GM18511 (cell line): ENCODE results near the gene RFX5.
"Not testable (repeated sequence)": the region's sequence is repeated elsewhere in the genome, so short reads cannot be mapped to it uniquely, and the experiment has no call there.

Source experiments
- ATAC-seq: cut with Tn5 transposase; IDR thresholded peaks from one replicate; pipeline ENCODE4 v1.9.1; 2021; ENCODE audit warnings: mild to moderate bottlenecking, moderate library complexity; ENCODE audit not compliant: unreplicated experiment

The RFX5 gene

GRCh38 chr1:151346769-151347522 lies at the start of gene RFX5:
Gene RFX5 (minus strand): TSS chr1:151347252. CDS start chr1:151346320, 932 bp downstream.
- ATAC-seq = peak; percentile 95

GRCh38 chr1:151396265-151396664 lies 49.2 kb upstream of the RFX5 start:
- ATAC-seq = not testable (repeated sequence)

DNA sequence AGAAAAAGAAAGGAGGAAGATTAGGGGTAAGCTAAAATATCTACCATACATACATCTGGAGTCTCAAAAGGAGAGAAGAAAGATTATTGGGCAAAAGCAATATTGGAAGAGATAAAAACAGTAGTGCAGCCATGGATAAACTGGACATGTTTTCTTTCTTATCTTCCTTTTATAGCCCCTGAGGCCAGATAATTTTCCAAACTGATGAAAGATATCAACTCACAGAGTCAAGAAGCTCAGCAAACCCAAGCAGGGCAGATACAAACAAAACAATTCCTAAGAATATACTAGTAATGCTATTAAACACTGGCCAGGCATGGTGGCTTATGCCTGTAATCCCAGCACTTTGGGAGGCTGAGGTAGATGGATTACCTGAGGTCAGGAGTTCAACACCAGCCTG lies 46.5 kb upstream of the RFX5 start:
- no peak for ATAC-seq

GRCh38 chr1:151391079-151391563 lies 44.1 kb upstream of the RFX5 start:
- no peak for ATAC-seq

DNA sequence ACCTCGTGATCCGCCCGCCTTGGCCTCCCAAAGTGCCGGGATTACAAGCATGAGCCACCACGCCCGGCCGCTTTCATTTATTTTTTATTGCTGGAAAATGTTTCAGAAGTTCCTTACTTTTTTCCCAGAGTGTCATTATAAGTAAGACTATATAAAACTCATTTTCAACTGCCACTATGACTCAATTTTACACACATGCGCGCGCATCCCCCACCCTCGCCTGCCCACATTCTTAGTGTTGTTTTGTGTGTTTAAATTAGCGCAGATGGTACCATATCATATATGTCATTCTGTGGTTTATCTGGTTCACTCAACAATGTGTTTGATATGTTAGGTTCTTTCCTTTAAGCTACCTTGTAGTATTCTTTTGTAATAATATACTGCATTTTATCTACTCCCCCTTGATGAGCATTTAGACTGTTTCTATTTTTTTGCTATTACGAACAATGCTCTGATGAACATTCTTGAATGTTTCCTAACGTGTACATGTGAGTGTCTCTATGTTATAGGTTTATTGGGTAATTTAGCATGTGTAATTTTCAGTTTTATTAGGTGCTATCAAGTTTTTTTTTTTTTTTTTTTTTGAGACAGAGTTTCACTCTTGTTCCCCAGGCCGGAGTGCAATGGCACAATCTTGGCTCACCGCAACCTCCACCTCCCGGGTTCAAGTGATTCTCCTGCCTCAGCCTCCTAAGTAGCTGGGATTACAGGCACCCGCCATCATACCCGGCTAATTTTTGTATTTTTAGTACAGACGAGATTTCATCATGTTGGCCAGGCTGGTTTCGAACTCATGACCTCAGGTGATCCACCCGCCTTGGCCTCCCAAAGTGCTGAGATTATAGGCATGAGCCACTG lies 43.4 kb upstream of the RFX5 start:
- not testable (repeated sequence) for ATAC-seq

GRCh38 chr1:151386002-151386401 lies 39.0 kb upstream of the RFX5 start:
- no peak for ATAC-seq

DNA sequence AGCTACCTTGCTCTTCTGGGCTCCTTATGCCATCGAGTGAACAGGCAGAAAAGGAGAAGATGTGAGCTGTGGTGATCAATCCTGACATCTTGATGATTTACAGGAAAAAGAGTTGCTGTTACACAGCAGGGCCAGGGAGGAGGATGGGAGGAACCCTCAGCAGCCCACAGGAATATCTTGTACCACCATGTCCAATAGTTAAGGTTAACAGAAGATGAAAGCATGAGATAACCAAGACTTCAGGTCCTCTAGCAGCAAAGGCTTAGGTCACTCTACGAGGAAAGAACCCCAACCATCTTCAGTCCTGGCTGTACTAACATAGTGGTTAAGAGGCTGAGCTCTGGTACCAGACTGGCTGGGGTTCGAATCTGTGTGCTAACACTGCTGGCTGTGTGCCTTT lies 37.5 kb upstream of the RFX5 start:
- no peak for ATAC-seq

DNA sequence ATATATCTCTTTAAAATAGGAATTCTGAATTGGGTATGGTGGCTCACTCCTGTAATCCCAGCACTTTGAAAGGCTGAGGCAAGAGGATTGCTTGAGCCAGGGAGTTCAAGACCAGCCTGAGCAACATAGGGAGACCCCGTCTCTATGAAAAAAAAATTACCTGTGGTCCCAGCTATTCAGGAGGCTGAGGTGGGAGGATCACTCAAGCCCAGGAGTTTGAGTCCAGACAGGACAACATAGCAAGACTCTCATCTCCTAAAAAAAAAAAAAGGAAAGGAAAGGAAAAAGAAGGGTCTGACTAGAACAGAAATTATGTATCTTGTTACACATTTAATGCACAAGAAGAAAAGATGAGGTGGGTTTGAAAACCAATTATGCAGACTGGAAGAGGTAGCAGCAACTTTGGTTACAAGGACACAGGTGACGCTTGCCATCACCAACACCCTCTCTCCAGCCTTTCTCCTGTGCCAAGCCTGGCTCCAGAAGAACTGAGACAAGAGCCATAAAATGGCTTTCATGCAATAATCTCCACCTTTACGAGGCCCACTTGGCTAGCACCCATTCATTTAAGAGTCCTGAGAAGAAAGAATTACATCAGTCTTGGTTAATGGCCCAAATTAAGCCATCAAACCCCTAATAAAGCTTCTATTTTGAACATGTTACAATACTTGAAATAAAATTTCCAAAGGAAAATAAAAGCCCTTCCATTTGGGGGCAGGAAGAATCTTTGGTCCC lies 30.3 kb upstream of the RFX5 start:
- ATAC-seq = no peak

GRCh38 chr1:151373196-151373595 lies 26.1 kb upstream of the RFX5 start:
- ATAC-seq = no peak

- ATAC-seq = no peak
These were observed 25.2 kb upstream of the RFX5 start, which contains the start of gene SELENBP1 for GRCh38 chr1:151372058-151372934. Gene SELENBP1 (minus strand): TSS chr1:151372705. CDS start chr1:151372641, 64 bp downstream.

DNA sequence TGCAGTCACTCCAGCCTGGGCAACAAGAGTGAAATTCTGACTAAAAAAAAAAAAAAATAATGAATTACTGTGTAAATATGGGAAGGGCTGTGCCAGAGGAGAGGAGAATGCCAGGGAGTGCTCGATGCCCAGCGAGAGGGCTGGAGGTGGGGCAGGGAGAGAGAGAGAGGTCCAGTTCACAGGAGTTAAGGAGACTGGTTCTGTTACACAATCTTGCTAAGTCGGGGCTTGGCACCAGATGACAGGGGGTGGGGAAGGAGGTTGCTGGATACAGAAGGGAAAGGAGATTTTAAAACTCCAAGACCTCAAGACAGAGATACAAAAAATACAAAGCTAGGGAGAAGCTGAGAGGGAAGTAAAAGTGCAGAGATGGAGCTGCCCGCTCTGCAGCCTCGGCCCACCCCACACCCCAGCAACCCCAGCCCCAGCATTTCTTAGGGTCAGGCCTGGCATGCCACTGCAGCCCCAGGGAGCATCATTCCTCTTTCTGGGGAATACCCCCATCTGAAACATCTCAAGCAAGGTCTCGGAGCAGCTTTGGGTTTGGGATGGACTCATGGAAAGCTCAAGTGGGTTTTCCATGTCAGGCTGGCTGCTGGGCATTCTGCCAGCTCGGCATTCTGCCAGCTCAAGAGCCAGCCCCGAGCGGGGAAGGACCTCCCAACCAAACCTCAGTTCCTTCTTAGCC lies 24.5 kb upstream of the RFX5 start:
- ATAC-seq = no peak

DNA sequence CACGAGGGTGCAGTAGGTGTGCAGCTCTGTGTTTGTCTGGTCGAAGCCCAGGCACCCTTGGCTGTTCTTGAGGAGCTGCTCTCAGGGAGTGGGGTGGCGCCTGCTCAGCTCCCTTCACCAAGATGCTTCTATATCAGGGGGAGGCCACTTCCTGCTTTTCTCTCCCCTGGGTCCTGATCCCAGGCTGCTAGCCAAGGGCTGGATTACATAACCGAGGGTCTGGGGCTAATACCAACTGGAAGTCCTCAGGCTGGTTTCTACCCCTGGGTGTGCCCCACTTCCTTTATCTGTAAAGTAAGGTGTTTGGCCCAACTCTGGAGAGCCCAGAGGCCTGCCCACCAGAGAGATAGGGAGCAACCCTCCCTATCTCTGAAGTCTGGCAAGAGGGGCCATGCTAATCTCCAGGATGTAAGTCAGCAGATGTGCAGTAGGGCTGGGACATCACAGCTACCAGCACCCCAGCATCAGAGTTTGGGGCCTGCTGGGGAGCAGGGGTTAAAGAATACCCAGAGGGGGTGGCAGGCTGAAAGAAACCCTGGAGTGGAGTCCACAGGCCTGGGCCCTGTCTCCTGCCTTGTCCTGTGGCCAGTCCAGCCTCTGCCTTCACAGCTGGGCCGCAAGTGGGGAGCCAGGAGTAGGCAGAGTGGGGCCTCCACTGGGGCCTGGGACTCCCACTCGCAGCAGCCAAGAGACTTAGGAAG lies 23.3 kb upstream of the RFX5 start:
- ATAC-seq = no peak

GRCh38 chr1:151369621-151370048 lies 22.6 kb upstream of the RFX5 start:
- ATAC-seq = no peak

- no peak for ATAC-seq
These were observed 22.2 kb upstream of the RFX5 start for GRCh38 chr1:151369302-151369610.

GRCh38 chr1:151368393-151369301 lies 21.6 kb upstream of the RFX5 start:
- no peak for ATAC-seq

- ATAC-seq = no peak
These were observed 20.8 kb upstream of the RFX5 start for GRCh38 chr1:151367658-151368392.

DNA sequence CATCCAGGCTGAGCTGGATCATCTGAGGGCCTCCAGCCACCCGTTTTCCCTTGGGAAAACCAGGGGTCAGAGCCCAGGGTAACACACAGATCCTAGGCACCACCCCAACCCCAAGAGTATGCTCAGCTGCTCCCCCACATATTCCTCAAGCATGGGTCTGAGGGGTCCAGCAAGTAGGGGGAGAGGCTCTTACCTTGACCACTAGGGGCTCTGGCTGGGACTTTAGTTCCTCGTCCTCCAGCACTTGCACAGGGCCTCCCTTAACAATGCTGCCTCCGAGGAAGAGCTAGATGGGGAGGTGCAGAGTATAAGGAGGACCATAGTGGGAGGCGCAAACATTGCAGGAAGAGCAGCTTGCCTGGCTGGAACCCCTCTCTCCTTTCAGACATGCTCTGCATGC lies 17.9 kb upstream of the RFX5 start:
- no peak for ATAC-seq
